Right renal pelvis (tissue), 4 donors: ENCODE data around the gene WLS. TPM values are rescaled to one million over a fixed set of nuclear protein-coding genes. Genes with fewer than 3 reads are reported as not detected.
"Not testable (repeated sequence)": the region's sequence is repeated elsewhere in the genome, so short reads cannot be mapped to it uniquely, and the experiment has no call there.

ENCODE experiments used
- DNase-seq, 4 donors: peaks; one replicate each; pipeline ENCODE4 v3.0.0-alpha.2; 2013; ENCODE audit warnings: low read depth in 4 of 4, low spot score in 3 of 4, missing footprints in 1 of 4
- polyA plus RNA-seq, 4 donors: library from polyadenylated mRNA; unstranded; fragments of 120-200 nt; gene quantifications; one replicate each; pipeline ENCODE4 v1.2.1, GENCODE V29; 2013; ENCODE audit not compliant: insufficient read length in 4 of 4

WLS gene
- polyA plus RNA-seq, 4 donors = 136 to 189 (median 171) TPM

GRCh38 chr1:68173936-68174737 lies 58.2 kb downstream of the WLS start:
- peak; percentile 53 to 64 (median 58) for DNase-seq

- peak in 1 of 4 donors; percentile 34 for DNase-seq
These were observed 58.9 kb downstream of the WLS start for GRCh38 chr1:68173283-68173935.

DNA sequence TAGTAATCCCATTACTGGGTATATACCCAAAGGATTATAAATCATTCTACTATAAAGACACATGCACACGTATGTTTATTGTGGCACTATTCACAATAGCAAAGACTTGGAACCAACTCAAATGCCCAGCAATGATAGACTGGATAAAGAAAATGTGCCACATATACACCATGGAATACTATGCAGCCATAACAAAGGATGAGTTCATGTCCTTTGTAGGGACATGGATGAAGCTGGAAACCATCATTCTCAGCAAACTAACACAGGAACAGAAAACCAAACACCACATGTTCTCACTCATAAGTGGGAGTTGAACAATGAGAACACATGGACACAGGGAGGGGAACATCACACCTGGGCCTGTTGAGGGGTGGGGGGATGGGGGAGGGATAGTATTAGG lies 60.5 kb downstream of the WLS start:
- DNase-seq = not testable (repeated sequence)

DNA sequence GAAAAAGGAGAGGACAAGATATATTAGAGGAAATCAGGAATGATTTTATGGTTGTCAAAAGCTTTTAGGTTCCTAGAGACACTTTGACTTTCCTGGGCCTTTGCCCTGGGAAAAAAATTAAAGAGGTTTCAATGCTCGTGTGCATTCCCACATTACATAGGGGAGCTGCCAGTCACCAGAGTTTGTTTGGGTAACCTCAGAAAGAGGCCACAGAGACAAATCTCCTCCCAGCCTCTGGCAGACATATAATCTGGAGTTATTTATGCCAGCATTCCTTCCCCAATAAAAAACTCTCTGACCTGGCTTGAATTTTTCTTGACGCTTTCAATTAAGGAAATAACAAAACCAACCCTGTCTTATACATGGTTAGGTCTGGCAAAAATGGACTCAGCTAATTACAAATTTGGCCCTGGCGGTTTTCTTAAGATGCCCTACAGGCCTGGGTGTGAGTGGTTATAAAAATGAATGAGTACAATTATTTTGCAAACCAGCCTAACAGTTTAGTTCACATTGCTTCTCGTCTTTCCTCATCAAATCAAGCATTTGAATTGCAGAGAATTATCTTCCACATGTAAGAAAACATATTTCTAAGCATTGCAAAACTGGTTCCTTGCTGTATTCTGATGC lies 63.7 kb downstream of the WLS start:
- DNase-seq = no peak

DNA sequence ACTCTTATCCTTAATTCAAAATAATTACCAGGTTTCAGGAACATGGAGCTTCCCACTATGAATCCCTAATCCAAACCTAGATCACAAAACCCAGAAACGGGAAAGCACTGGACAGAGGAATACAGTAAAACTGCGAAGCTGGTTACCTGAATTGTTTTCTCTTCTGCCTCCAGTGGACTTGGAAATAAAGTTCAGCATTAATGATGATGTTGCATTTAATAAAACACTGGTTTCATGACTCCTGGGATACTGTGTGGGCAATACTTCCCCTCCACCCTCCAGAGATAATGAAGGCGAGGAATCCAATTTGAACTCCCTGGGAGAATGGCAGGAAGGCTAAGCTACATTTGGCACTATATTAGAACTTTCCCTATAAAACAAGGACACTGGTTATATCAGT lies 65.1 kb downstream of the WLS start:
- no peak for DNase-seq

DNA sequence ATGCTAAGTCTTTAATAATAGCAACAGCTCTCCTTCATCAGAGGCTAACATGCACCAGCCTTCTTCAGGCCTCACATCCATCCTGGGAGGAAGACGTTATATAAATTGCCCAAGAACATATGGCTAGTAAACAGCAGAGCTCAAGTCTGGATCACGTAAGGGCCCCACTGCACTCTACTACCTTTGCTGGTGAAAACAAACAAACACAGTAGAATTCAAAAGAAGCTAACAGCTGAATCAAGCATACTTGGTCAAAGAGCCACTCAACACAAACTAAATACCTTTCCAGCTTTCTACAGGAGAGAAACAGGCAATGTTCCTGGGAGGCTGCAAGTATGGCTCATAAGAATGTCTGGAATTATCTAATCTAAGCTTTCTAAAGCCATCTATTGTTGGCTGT lies 66.0 kb downstream of the WLS start:
- no peak for DNase-seq

GRCh38 chr1:68165665-68166064 lies 66.7 kb downstream of the WLS start:
- no peak for DNase-seq

GRCh38 chr1:68164918-68165317 lies 67.4 kb downstream of the WLS start:
- DNase-seq = no peak

DNA sequence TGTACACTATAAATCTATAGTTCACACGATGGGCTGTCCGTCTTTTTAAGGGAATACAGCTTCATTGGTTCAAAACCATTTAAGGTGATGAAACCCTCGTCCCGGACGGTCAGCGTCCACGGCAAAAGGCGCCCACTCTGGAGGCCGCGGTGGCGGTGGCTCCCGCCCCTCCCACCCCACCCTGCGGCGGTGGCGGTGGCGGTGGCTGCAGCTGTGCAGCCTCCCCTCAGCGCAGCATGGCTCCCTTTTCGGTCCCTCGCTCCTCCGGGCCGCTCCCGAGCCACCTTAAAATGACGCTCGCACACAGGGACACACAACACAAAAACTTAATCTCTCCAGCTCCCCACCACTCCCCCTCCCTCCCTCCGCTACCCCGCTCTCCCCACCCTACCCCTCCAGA lies 69.1 kb downstream of the WLS start:
- DNase-seq = no peak

DNA sequence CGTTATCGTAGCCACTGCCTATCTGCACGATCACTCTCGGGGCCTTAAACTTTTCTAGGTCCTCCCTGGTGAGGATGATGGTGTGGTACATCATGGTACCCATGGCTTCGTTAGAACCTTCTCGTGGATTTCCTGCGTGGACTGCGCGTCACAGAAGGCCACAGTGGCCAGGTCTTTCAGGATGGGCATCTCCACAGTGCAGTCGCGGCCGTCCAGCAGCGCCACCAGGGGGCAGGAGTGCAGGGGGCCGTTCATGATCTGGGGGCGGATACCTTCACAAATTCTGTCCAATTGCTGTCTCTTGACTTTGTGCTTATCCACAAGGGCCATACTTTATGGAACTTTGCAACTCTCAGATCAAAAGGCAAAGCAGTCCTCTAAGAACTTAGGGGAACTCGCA lies 69.6 kb downstream of the WLS start:
- no peak for DNase-seq

DNA sequence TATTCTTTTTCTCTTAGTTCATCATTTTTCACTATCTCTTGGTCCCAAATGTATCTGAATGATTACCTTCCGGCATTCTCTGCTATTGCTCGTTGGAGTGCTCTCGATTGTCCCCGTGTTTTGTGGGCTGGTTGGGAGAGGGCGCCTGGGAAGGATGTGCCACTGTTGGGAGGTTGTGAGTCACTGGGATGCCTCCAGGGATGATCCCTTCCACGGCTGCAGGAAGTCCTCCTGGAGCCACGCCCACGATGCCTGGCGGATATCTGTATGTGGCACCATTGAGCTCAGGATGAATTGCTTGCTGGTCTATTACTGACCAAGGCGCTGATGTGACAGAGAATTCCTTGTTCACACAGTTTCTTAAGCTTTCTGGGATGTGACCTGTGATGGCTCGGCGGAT lies 70.7 kb downstream of the WLS start:
- not testable (repeated sequence) for DNase-seq

DNA sequence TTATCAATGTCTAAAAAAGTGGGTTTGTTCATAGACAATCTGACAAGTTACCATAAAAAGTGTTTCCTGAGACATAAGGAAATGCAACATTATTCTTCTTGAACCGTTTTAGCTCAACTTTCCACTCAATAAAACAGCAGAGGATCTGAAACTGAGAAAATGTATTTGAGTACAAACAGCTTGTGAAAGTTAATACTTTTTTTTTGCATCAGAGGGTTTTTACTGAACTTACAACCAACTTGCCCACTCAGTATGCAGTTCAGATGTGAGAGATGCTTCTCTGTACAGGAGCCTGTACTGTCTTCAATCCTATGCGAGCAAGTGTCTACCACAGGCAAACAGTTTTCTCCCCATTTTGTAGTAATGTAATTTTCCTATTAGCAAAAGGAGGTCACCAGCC lies 71.4 kb downstream of the WLS start:
- DNase-seq = not testable (repeated sequence)

- no peak for DNase-seq
These were observed 72.3 kb downstream of the WLS start for GRCh38 chr1:68160021-68160420.

GRCh38 chr1:68158837-68159236 lies 73.5 kb downstream of the WLS start:
- no peak for DNase-seq

DNA sequence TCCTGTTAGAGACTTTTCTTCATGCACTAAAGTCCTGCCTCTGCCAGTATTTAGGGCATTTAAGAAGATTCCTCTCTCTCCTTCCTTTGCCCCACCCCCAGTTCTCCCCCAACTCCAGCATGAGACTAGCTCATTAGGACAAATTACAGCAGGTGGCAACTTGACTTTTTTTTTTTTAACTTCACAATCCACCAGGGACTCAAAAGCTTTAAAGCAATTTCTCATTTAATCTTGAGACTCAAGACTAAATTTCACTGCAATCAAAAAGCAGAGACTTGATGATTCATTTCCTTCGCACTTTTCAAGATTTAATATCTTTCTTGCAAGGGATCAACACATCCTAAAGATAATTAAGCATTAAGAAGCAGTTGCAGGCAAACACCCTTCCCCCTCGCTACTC lies 74.9 kb downstream of the WLS start:
- no peak for DNase-seq

GRCh38 chr1:68151690-68152089 lies 80.6 kb downstream of the WLS start:
- no peak for DNase-seq

GRCh38 chr1:68149907-68150306 lies 82.4 kb downstream of the WLS start:
- no peak for DNase-seq

DNA sequence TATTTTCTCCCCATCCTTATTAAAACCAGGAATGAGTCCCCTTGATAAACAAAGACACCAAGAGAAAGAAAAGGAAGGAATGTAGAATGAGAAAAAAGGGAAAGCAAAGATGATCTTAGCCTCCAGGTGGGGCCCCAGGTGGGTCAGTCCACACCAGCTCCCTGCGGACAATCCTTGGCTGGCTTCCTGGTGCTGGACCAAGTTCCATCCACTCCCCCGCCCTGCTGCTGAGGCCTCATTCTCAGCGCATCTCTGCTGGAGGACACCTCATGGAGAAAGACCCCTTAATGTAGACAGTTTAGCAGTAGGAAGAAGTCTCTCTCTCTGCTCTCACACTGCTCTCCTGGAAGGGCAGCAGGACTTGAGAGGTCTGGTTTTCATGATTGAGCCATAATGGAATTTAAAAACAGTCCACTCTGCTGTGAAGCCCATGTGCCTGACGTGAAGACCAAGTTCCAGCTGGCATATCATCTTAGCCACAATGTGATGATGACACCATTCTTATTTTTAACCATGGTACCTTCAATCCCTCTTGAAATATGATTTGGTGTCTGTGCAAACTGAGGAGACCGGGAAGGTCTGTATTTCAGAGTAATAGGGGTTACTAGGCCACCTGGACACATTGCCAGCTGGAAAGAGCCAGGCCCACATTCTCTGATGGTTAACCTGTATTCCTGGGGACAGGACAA lies 83.1 kb downstream of the WLS start:
- DNase-seq = no peak

- no peak for DNase-seq
These were observed 83.7 kb downstream of the WLS start for GRCh38 chr1:68148631-68149030.

- DNase-seq = no peak
These were observed 84.7 kb downstream of the WLS start for GRCh38 chr1:68147534-68148171.
